DOHH2 (cell line): ENCODE measurements around the gene E2F2.

Source experiments
- H3F3A ChIP-seq: fragments of 200-600 bp; sonication (generic), shearing (Covaris generic); 2 replicates; pipeline ENCODE4 v1.6.0; 2016; ENCODE audit warnings: antibody characterized with exemption, mild to moderate bottlenecking; ENCODE audit not compliant: control insufficient read depth, insufficient read depth
- H3K27ac ChIP-seq: fragments of 200-600 bp; sonication (generic); 2 replicates; pipeline ENCODE4 v1.5.1; 2014; ENCODE audit warnings: low read depth, mild to moderate bottlenecking, low read length, moderate library complexity
- H3K27me3 ChIP-seq: fragments of 200-600 bp; sonication (generic); 2 replicates; pipeline ENCODE4 v1.6.1; 2014; ENCODE audit warnings: mild to moderate bottlenecking, low read length, mixed read lengths; ENCODE audit not compliant: control insufficient read depth
- H3K36me3 ChIP-seq: fragments of 200-600 bp; sonication (generic); 2 replicates; pipeline ENCODE4 v1.6.1; 2014; ENCODE audit warnings: mild to moderate bottlenecking, low read length, moderate library complexity, mixed read lengths; ENCODE audit not compliant: control insufficient read depth
- H3K4me1 ChIP-seq: fragments of 200-600 bp; sonication (generic); 2 replicates; pipeline ENCODE4 v1.6.1; 2014; ENCODE audit warnings: mild to moderate bottlenecking, low read length, mixed read lengths; ENCODE audit not compliant: control insufficient read depth
- H3K4me2 ChIP-seq: fragments of 200-600 bp; sonication (generic); 2 replicates; pipeline ENCODE4 v1.6.0; 2014; ENCODE audit warnings: mild to moderate bottlenecking, low read length, moderate library complexity
- H3K4me3 ChIP-seq: fragments of 200-600 bp; sonication (generic); 2 replicates; pipeline ENCODE4 v1.5.1; 2014; ENCODE audit warnings: mild to moderate bottlenecking, low read length, mixed read lengths
- H3K79me2 ChIP-seq: fragments of 200-600 bp; sonication (generic); 2 replicates; pipeline ENCODE4 v1.6.1; 2014; ENCODE audit warnings: mild to moderate bottlenecking, low read length, mixed read lengths; ENCODE audit not compliant: control insufficient read depth
- H3K9me2 ChIP-seq: fragments of 200-600 bp; sonication (generic); replicated peaks from 2 replicates; pipeline ENCODE4 v1.6.1; 2014; ENCODE audit warnings: mild to moderate bottlenecking, low read length, mixed read lengths; ENCODE audit not compliant: control insufficient read depth
- H3K9me3 ChIP-seq: fragments of 200-600 bp; sonication (generic); 2 replicates; pipeline ENCODE4 v1.6.1; 2014; ENCODE audit warnings: antibody characterized with exemption, low read length, mixed read lengths; ENCODE audit not compliant: control insufficient read depth, insufficient read depth
- H4K20me1 ChIP-seq: fragments of 200-600 bp; sonication (generic); 2 replicates; pipeline ENCODE4 v1.6.0; 2014; ENCODE audit warnings: low read depth, mild to moderate bottlenecking, antibody characterized with exemption, low read length, moderate library complexity; ENCODE audit not compliant: control insufficient read depth, insufficient read depth
- CTCF ChIP-seq: fragments of 200-600 bp; sonication (generic); IDR thresholded peaks from one replicate; pipeline ENCODE4 v1.5.1; 2014; ENCODE audit warnings: antibody characterized with exemption, mild to moderate bottlenecking, low read depth, low read length; ENCODE audit not compliant: poor library complexity, severe bottlenecking
- EZH2phosphoT487 ChIP-seq: fragments of 200-600 bp; sonication (generic); IDR thresholded peaks from 2 replicates; pipeline ENCODE4 v1.6.1; 2017; ENCODE audit warnings: borderline replicate concordance, mild to moderate bottlenecking, antibody characterized with exemption, low read length, moderate library complexity, mixed read lengths

Gene E2F2

GRCh38 chr1:23530747-23531561 is at the start of gene E2F2:
Gene E2F2 (minus strand): TSS chr1:23531233. CDS start chr1:23530793, 440 bp downstream.
- Histone ChIP-seq H3K9me2 (no peaks in the 10 kb centered on the region), H3K36me3 (peaks cover 50% of the 10 kb centered on the region), H3K4me3 (peak within 1 kb of the TSS; percentile 84), H3K4me2 (peak within 1 kb of the TSS; percentile 95), H3K27ac (peak within 1 kb of the TSS; percentile 99), H3K27me3 (no peaks in the 10 kb centered on the region), H3F3A (peaks cover 53% of the 10 kb centered on the region), H3K79me2 (peaks cover 62% of the 10 kb centered on the region), H4K20me1 (no peaks in the 10 kb centered on the region), H3K4me1 (peaks cover 74% of the 10 kb centered on the region), H3K9me3 (no peaks in the 10 kb centered on the region)
- TF ChIP-seq EZH2phosphoT487 (no peak), CTCF (peak; percentile 37)

- Histone ChIP-seq H3K27ac (peak overlapping the region; percentile 82), H3K36me3 (peaks cover 15% of the 10 kb centered on the region)
These were observed 47.9 kb upstream of the E2F2 start for GRCh38 chr1:23578997-23579363.

GRCh38 chr1:23578311-23578996 is 47.4 kb upstream of the E2F2 start:
- H3K27ac ChIP-seq: peak overlapping the region; percentile 82
- peak overlapping the region; percentile 59 for H3K4me3 ChIP-seq
- H3K4me2 ChIP-seq: peak overlapping the region; percentile 76

More at GRCh38 chr1:23578997-23579363, 47.9 kb upstream of the E2F2 start:
- Histone ChIP-seq H3F3A (peaks cover 48% of the 10 kb centered on the region), H3K4me1 (peaks cover 82% of the 10 kb centered on the region), H3K9me3 (no peaks in the 10 kb centered on the region), H3K4me3 (no peak overlapping the region; the same call in 1 of the 2 replicates), H3K79me2 (peaks cover 7% of the 10 kb centered on the region; the same call in 1 of the 2 replicates), H3K9me2 (no peaks in the 10 kb centered on the region), H4K20me1 (no peaks in the 10 kb centered on the region), H3K4me2 (peak overlapping the region; percentile 76), H3K27me3 (no peaks in the 10 kb centered on the region)
- TF ChIP-seq EZH2phosphoT487: no peak
- no peak for TF ChIP-seq CTCF

More at GRCh38 chr1:23578311-23578996, 47.4 kb upstream of the E2F2 start:
- no peak for TF ChIP-seq CTCF
- TF ChIP-seq EZH2phosphoT487: no peak
- Histone ChIP-seq H3K4me1 (peaks cover 87% of the 10 kb centered on the region), H3K9me2 (no peaks in the 10 kb centered on the region), H3K27me3 (no peaks in the 10 kb centered on the region), H3K36me3 (peaks cover 15% of the 10 kb centered on the region), H3F3A (peaks cover 49% of the 10 kb centered on the region), H3K79me2 (peaks cover 7% of the 10 kb centered on the region; the same call in 1 of the 2 replicates), H4K20me1 (no peaks in the 10 kb centered on the region), H3K9me3 (no peaks in the 10 kb centered on the region)
